HG03045 (cell line): Measurements from ENCODE around the gene TNIK.
"Not testable (repeated sequence)": the region's sequence is repeated elsewhere in the genome, so short reads cannot be mapped to it uniquely, and the experiment has no call there.

Experiments used
- ATAC-seq: cut with Tn5 transposase; IDR thresholded peaks from one replicate; pipeline ENCODE4 v1.9.1; 2021; ENCODE audit warnings: mild to moderate bottlenecking, moderate library complexity; ENCODE audit not compliant: unreplicated experiment

The TNIK gene

GRCh38 chr3:171388527-171388926 is 71.7 kb downstream of the TNIK start:
- ATAC-seq, result no peak

DNA sequence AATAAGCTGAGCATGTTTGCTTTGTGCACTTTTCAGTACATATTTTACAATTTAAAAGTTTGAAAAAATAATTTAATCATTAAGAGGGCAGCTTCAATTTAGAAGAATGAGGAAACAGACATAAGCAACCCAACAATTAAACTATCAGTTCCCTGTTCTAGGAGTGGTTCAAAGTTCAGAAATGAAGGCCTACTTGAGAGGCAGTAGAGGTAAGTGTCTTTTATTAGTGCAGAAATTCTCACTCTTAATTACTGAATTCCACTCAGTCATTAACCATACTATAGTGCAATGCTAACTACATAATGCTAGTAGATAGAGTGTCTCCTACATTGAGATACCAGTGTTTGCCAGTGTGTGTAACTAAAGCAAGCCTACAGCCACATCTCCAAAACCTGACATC is 73.1 kb downstream of the TNIK start:
- no peak for ATAC-seq

DNA sequence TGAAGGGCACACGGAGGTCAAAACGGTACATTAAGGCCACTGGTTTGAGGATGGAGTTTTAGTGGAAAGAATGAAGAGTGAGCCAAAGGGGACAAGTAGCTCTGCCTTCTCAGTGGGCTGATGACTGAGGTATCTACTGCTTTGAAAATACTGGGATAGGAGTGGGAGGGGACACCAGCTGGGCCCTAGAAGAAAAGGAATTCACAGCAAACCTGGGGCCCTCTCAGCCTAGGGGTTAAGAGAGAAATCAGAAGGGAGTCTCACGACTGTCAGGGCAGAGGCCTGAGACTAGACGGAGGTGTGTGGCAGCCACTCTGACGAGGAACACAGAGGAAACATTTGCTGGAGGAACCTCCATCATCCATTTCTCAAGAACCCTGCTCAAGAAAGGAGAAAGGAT is 75.1 kb downstream of the TNIK start:
- ATAC-seq, result no peak

GRCh38 chr3:171384101-171384891 is 75.9 kb downstream of the TNIK start:
- no peak for ATAC-seq

- ATAC-seq, result no peak
Measured at GRCh38 chr3:171383206-171384018, 76.8 kb downstream of the TNIK start.

DNA sequence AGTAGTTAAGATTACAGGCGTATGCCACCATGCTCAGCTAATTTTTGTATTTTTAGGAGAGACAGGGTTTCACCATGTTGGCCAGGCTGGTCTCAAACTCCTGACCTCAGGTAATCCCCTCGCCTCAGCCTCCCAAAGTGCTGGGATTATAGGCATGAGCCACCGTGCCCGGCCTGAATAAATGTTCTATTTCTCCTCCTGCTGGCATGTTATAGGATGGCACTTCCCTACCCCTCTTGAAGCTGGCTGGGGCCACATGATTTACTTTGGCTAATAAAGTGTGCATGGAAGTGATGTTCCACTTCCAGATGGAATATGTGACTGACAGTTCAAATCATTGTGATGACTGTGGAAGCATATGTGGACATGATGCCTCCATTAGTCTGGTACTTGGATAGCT is 77.9 kb downstream of the TNIK start:
- ATAC-seq, result not testable (repeated sequence)

GRCh38 chr3:171380711-171381425 is 79.3 kb downstream of the TNIK start:
- ATAC-seq, result no peak

GRCh38 chr3:171379961-171380483 is 80.2 kb downstream of the TNIK start:
- ATAC-seq, result no peak

DNA sequence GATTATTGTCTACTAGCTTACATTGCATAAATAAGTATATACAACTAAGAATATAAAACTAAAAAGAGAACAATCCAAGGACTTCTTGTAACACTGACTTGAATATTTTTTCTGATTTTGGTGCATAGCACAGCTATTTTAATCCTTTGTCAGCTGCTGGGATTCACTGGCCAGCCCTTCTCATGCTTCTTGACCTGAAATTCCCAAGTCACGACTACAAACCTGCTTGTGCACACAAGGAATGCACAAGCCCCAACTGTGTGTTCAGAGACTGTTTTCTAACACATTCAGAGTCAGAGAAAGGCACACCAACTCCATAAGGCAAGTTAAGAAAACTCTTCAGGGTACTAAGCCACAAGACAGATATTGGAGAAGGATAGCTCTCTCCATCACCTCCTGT is 80.9 kb downstream of the TNIK start:
- ATAC-seq, result no peak

DNA sequence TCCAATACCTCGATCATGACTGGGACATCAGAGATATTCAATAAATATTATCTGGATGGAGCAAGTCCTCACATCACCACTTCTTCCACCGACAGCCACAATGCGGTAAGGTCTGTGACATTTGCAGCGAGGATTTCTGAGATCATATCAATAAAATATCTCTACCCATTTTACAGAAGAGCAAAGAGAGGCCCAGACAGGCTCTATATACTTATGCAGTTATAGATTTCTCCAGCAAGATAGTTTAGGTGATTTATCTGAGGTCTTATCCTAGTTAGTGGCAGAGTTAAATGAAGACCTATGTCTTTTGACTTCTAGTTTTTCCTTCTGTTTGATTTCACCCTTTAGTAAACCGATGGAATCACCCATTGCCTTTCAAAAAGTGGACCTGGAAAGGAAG is 81.6 kb downstream of the TNIK start:
- ATAC-seq, result no peak

- no peak for ATAC-seq
Measured at GRCh38 chr3:171377859-171378258, 82.3 kb downstream of the TNIK start.

GRCh38 chr3:171376596-171376947 is 83.6 kb downstream of the TNIK start:
- no peak for ATAC-seq

DNA sequence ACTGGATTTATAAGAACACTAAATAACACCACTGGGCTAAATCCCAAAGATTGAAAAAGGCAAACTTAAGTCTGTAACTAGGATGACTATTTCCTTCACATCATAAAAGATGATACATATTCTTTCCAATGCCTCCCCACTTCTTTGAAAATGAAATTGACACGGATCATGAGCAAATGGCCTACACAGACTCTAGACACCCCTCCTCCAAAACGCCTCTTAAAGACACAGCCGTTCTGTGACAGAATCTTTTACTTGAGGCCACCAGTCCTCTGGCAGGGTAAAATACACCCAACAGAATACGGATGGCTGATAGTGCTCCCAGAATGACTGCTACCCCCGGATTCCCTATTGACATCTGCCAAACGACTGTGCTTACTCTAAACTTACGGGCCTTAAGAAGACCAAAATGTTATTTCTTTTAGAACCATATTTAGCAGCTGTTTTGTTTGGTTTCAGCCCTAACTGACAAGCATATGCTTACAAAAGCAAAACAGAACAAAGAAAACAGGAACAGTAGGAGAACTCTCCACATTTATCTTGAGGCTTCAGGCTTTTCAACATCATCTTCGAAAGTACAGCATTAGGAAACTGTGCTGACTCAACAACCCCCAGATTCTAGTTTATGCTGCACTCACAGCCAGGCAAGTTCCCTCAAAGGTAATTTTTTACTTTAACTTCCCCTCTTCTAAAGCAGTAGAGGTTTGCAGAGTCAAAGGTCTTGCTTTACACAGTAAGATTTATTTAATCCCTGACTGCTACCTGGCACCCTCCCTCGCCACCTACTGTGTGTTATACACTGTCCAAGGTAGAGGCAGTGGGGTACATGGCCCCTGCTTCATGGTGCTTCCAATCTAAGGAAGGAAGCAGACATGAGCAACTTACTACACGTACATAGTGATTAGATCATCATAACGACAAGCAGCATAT is 84.3 kb downstream of the TNIK start:
- no peak for ATAC-seq

DNA sequence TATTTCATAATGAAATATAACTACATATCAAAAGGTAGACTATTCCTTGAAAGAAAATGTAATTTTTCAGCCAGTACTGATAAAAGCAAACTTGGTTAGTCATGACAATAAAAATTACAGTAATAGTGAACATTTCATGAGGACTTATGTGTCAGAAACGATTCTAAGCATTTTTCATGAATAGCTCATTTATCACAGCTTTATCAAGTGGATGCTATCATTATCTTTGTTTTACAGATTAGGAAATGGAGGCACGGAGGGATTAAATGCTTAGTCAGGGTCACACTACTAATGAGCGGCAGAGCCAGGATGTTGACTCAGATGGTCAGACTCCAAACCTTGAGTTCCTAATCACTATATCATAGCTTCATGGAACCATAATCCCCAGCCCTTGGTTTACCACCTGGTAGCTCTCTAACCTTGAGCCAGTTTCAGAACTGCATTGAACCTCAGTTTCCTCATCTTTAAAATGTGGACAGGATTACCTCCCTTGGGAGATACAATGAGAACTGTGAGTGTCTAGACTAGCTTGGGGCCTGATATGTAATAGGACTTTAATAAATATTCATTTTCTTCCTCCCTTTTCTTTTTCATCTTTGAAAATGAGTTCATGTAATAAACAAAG is 85.4 kb downstream of the TNIK start:
- no peak for ATAC-seq

DNA sequence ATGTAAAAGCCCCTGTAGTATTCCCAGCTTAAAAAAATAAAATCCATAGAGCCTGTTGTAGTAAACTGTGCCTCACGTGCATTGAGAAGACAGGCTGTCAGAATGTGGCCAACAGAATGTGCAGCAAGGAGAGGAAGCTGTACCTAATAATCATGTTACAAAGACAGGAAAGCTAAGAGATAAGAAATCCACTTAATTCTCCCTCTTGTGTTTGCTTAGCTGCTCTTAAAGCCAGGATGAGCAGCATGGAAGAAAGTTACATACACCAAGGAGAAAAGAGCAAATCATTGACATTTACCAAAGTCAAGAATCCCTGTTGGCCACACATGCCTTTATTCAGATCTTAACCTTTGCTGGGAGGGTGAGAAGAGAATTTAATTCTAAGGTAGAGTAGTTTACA is 85.9 kb downstream of the TNIK start:
- ATAC-seq, result no peak

GRCh38 chr3:171373711-171374110 is 86.5 kb downstream of the TNIK start:
- ATAC-seq, result no peak

GRCh38 chr3:171372694-171373093 is 87.5 kb downstream of the TNIK start:
- no peak for ATAC-seq

- no peak for ATAC-seq
Measured at GRCh38 chr3:171371354-171371753, 88.9 kb downstream of the TNIK start.

- no peak for ATAC-seq
Measured at GRCh38 chr3:171369156-171369555, 91.0 kb downstream of the TNIK start.

DNA sequence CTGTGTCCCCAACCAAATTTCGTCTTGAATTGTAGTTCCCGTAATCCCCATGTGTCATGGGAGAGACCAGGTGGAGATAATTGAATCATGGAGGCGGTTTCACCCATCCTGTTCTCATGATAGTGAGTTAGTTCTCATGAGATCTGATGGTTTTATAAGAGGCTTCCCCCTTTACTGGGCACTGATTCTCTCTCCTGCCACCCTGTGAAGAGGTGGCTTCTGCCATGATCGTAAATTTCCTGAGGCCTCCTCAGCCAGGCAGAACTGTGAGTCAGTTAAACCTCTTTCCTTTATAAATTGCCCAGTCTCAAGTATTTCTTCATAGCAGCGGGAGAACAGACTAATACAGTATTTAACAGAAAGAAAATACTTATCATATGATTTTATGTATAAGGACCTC is 93.5 kb downstream of the TNIK start:
- ATAC-seq, result not testable (repeated sequence)
